ENCODE data around the gene GALNS.

The GALNS gene

DNA sequence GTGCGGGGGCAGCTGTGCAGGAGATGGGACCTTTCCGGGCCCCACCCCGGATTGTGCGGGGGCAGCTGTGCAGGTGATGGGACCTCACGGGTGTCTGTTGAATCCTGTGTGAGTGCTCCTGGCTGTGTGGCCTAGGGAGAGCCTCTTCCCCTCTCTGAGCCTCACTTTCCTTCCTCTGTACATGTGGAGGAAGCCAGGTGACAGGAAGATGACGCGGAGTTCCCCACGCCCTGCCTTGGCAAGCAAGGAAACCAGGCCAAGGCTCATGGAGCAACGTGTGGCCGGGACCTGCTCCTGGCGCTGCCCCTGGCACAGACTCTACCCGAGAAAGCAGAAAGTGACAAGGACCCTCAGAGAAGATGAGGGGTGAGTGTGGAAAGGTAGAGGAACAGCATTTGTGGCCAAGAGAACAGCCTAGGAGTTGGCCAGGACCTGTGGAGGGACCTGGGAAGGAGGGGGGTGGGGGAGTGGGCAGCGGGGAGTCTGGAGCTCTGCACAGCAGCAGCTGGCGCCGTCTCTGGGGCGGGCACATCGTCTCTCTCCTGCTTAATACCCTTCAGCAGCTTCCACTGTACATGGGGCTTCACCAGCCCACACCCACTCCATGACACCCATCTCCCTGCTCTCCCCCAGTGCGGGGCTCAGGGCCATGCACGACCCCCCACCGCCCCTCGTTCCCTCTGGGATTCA is 48.1 kb upstream of the GALNS start:
- Histone ChIP-seq H3K9me3 (ENCODE audit: low read length) (no peaks in the 10 kb centered on the region), H3K4me1 (ENCODE audit: insufficient read depth, low read length, severe bottlenecking) (no peaks in the 10 kb centered on the region), H4K20me1 (ENCODE audit: insufficient read depth, low read length) (no peaks in the 10 kb centered on the region), H2AFZ (ENCODE audit: low read length) (no peak overlapping the region), H3K4me2 (ENCODE audit: low read length) (no peak overlapping the region), H3K79me2 (ENCODE audit: insufficient read depth, low read length) (no peaks in the 10 kb centered on the region), H3F3A (ENCODE audit: insufficient read depth, low read length) (no peaks in the 10 kb centered on the region), H3K9ac (ENCODE audit: low read length) (no peak overlapping the region), H3K4me3 (ENCODE audit: low read depth, low read length, poor library complexity, severe bottlenecking) (no peak overlapping the region), H3K27me3 (ENCODE audit: insufficient read depth, low read length) (no peaks in the 10 kb centered on the region), H3K9me2 (ENCODE audit: low read depth, low read length) (no peaks in the 10 kb centered on the region), H3K27ac (ENCODE audit: low read depth, low read length, poor library complexity, severe bottlenecking) (no peak overlapping the region), H3K36me3 (ENCODE audit: insufficient read depth, low read length) (no peaks in the 10 kb centered on the region)
- TF ChIP-seq, protein P1, sequence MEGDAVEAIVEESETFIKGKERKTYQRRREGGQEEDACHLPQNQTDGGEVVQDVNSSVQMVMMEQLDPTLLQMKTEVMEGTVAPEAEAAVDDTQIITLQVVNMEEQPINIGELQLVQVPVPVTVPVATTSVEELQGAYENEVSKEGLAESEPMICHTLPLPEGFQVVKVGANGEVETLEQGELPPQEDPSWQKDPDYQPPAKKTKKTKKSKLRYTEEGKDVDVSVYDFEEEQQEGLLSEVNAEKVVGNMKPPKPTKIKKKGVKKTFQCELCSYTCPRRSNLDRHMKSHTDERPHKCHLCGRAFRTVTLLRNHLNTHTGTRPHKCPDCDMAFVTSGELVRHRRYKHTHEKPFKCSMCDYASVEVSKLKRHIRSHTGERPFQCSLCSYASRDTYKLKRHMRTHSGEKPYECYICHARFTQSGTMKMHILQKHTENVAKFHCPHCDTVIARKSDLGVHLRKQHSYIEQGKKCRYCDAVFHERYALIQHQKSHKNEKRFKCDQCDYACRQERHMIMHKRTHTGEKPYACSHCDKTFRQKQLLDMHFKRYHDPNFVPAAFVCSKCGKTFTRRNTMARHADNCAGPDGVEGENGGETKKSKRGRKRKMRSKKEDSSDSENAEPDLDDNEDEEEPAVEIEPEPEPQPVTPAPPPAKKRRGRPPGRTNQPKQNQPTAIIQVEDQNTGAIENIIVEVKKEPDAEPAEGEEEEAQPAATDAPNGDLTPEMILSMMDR (IDR thresholded peaks at IDR 0.05; ENCODE audit: low read length), result no peak
- no peak for TF ChIP-seq EZH2 (IDR thresholded peaks at IDR 0.05; ENCODE audit: borderline replicate concordance, low read length)

DNA sequence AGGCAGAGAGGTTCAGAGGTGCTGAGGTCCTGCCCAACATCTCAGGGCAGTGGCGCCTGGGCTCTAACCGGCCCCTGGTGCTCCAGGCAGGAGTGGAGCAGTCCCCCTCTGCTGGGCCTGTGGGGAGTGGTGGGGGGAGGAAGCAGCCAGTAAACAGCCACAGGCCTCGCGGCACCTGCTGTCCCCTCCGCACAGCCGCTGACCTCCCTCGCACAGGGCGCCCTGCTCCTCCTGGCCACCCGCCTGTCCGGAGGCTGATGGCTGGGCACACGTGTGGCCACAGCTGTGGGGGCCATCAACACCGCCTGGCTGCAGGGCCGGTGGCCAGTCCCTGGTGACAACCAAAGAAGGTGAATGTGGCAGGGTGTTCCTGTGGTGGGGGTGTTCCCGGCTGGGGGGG is 46.5 kb upstream of the GALNS start:
- H3K4me2 ChIP-seq (ENCODE audit: low read length), result no peak overlapping the region
- H3F3A ChIP-seq (ENCODE audit: insufficient read depth, low read length), result no peaks in the 10 kb centered on the region
- no peaks in the 10 kb centered on the region for H3K36me3 ChIP-seq (ENCODE audit: insufficient read depth, low read length)
- no peak overlapping the region for H3K27ac ChIP-seq (ENCODE audit: low read depth, low read length, poor library complexity, severe bottlenecking)
- no peaks in the 10 kb centered on the region for H3K9me2 ChIP-seq (ENCODE audit: low read depth, low read length)
- no peaks in the 10 kb centered on the region for H4K20me1 ChIP-seq (ENCODE audit: insufficient read depth, low read length)
- no peaks in the 10 kb centered on the region for H3K79me2 ChIP-seq (ENCODE audit: insufficient read depth, low read length)
- no peak for TF ChIP-seq EZH2 (IDR thresholded peaks at IDR 0.05; ENCODE audit: borderline replicate concordance, low read length)
- TF ChIP-seq, protein P1 (IDR thresholded peaks at IDR 0.05; ENCODE audit: low read length), result no peak
- no peak overlapping the region for H3K9ac ChIP-seq (ENCODE audit: low read length)
- H3K27me3 ChIP-seq (ENCODE audit: insufficient read depth, low read length), result no peaks in the 10 kb centered on the region
- no peak overlapping the region for H3K4me3 ChIP-seq (ENCODE audit: low read depth, low read length, poor library complexity, severe bottlenecking)
- H3K9me3 ChIP-seq (ENCODE audit: low read length), result no peaks in the 10 kb centered on the region
- no peak overlapping the region for H2AFZ ChIP-seq (ENCODE audit: low read length)
- H3K4me1 ChIP-seq (ENCODE audit: insufficient read depth, low read length, severe bottlenecking), result no peaks in the 10 kb centered on the region

DNA sequence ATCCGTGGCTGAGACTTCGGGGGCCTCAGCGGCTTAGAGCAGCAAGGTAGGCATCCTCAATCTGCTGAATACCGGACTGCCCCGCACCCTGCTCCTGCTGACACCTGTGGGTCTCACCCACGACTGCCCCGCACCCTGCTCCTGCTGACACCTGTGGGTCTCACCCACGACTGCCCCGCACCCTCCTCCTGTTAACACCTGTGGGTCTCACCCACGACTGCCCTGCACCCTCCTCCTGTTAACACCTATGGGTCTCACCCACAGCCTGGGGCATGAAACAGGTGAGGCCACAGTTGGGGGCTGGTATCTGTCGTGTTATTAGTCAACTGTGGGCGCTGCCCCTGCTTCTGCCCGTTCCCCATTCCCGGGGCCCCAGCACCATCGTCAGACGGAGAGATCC is 46.0 kb upstream of the GALNS start:
- no peaks in the 10 kb centered on the region for H4K20me1 ChIP-seq (ENCODE audit: insufficient read depth, low read length)

More for the DNA sequence above, 46.0 kb upstream of the GALNS start:
- peaks cover 2% of the 10 kb centered on the region; the same call in 1 of the 2 replicates for H3K36me3 ChIP-seq (ENCODE audit: insufficient read depth, low read length)
- H3K9ac ChIP-seq (ENCODE audit: low read length), result no peak overlapping the region
- H3F3A ChIP-seq (ENCODE audit: insufficient read depth, low read length), result no peaks in the 10 kb centered on the region
- H3K79me2 ChIP-seq (ENCODE audit: insufficient read depth, low read length), result no peaks in the 10 kb centered on the region
- TF ChIP-seq, protein P1 (IDR thresholded peaks at IDR 0.05; ENCODE audit: low read length), result no peak
- no peaks in the 10 kb centered on the region for H3K9me2 ChIP-seq (ENCODE audit: low read depth, low read length)
- H3K9me3 ChIP-seq (ENCODE audit: low read length), result no peaks in the 10 kb centered on the region
- H3K27me3 ChIP-seq (ENCODE audit: insufficient read depth, low read length), result no peaks in the 10 kb centered on the region
- no peak overlapping the region for H3K27ac ChIP-seq (ENCODE audit: low read depth, low read length, poor library complexity, severe bottlenecking)
- no peak overlapping the region for H3K4me2 ChIP-seq (ENCODE audit: low read length)
- H2AFZ ChIP-seq (ENCODE audit: low read length), result no peak overlapping the region
- no peak overlapping the region for H3K4me3 ChIP-seq (ENCODE audit: low read depth, low read length, poor library complexity, severe bottlenecking)
- H3K4me1 ChIP-seq (ENCODE audit: insufficient read depth, low read length, severe bottlenecking), result no peaks in the 10 kb centered on the region

Data from OCI-LY1 (cell line).